Stimulated activated naive B cell treated with anti-CD40 and anti-IgM and Interleukin-4, amounts not matched to agents 10 μg/mL and 1 μg/mL and 100 μg/mL, for 72 hours (primary cell): ENCODE data around the gene MOXD1.
A peak's percentile ranks its signal among the peaks of the same experiment; 100 is the strongest.

Experiments used
- ATAC-seq, 2 donors: fragments of 150-1000 bp; cut with Tn5 transposase; replicated peaks; 2 replicates each; pipeline ENCODE4 v1.10.0; 2021; ENCODE audit warnings: moderate library complexity in 1 of 2
- DNase-seq: peaks from one replicate; pipeline ENCODE4 v3.0.0; 2021
- H3K27ac Mint-ChIP-seq: one replicate; pipeline ENCODE4 v1.8.0; 2022; ENCODE audit warnings: mild to moderate bottlenecking, mixed read lengths
- H3K27me3 Mint-ChIP-seq, 2 donors: one replicate each; pipeline ENCODE4 v1.8.0; 2022; ENCODE audit warnings: mixed read lengths in 2 of 2
- H3K36me3 Mint-ChIP-seq, 2 donors: one replicate each; pipeline ENCODE4 v1.8.0; 2022; ENCODE audit warnings: mixed read lengths in 2 of 2, mild to moderate bottlenecking in 1 of 2
- H3K4me1 Mint-ChIP-seq, 2 donors: one replicate each; pipeline ENCODE4 v1.8.0; 2022; ENCODE audit warnings: mixed read lengths in 2 of 2, mild to moderate bottlenecking in 1 of 2
- H3K4me3 Mint-ChIP-seq, 2 donors: one replicate each; pipeline ENCODE4 v1.8.0; 2022; ENCODE audit warnings: mild to moderate bottlenecking in 2 of 2, mixed read lengths in 2 of 2, moderate library complexity in 1 of 2
- H3K9me3 Mint-ChIP-seq, 2 donors: one replicate each; pipeline ENCODE4 v1.8.0; 2022; ENCODE audit warnings: mixed read lengths in 2 of 2, mild to moderate bottlenecking in 1 of 2

The MOXD1 gene

DNA sequence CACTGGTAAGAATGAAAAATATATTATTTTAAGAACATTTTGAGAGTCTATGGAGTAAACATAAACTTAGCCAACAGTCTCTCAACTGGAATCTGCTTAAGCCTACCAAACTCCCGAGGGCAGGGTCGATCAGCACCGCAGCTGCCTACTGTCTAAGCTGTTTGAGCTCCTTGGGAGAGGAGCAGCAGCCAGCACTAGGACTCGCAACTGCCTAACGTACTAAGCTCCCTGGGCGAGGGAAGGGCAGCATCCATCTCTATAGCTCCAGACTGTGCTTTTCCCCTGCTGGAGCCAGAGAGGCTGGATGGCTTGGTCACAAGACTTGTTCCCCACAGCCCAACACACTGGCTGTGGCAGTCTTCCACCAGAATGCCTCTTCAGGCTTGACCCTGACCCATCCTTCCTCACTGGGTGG is 96.4 kb downstream of the MOXD1 start:
- ATAC-seq (no peak), DNase-seq (no peak)
- Mint-ChIP-seq H3K27me3 (no peaks in the 10 kb centered on the region), H3K4me3 (no peak overlapping the region), H3K9me3 (peaks cover 25 to 41% of the 10 kb centered on the region in 2 donors), H3K27ac (no peak overlapping the region), H3K4me1 (peaks cover 0 to 2% of the 10 kb centered on the region in 2 donors), H3K36me3 (peaks cover 26 to 50% of the 10 kb centered on the region in 2 donors)

DNA sequence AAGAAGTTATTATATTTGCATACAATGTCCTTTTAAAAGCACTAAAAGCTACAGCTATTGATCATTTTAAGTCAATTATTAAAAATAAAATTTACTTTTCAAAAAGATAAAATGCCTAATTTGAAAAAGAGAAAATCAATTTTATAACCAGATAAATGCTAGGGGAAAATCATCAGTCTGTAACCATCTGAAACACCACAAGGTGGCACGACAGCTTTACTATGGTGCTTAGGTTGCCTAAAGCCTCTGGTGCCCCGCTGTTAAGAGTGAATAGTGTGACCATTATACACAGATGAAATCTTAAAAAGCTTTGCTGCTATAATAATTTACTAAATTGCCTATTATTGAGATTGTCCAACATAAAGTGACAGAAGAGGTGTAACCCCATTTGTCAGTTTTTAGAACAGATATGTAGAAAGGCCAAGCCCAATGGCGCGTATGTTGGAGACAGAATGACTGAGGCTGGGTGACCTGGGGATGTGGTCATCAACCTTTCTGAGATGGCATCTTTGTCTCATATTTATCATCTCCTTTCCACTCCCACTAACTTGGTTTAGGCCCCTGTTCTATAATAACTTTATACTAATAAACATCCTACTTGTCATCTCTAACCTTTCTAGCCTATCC is 100.8 kb downstream of the MOXD1 start:
- Mint-ChIP-seq H3K4me1 (peaks cover 1 to 5% of the 10 kb centered on the region in 2 donors), H3K27ac (no peak overlapping the region), H3K9me3 (peaks cover under 1 to 1% of the 10 kb centered on the region in 2 donors), H3K27me3 (no peaks in the 10 kb centered on the region), H3K4me3 (no peak overlapping the region), H3K36me3 (peaks cover 4 to 10% of the 10 kb centered on the region in 2 donors)
- ATAC-seq (peak; percentile 94 to 97), DNase-seq (peak; percentile 20)

DNA sequence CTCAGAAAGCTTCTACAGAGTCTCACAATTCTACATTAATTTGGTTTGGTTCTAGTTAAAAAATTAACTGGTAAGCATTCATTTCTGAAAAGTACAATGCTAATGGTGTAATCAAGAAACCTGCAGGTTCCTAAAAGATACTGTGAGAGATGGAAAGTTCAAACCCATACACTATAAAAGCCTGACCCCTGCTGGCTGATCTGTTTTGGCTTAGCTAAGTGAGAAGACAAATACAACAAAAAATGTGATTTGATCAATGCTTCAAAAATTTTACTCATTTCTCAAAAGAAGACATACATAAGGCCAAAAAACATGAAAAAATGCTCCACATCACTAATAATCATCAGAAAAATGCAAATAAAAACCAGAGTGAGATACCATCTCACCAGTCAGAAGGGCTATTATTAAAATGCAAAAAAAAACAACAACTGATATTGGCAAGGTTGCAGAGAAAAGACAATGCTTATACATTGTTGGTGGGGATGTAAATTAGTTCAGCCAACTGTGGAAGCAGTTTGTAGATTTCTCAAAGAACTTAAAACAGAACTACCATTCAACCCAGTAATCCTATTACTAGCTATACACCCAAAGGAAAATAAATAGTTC is 102.8 kb downstream of the MOXD1 start:
- H3K4me3 Mint-ChIP-seq = no peak overlapping the region
- peaks cover 0 to 1% of the 10 kb centered on the region in 2 donors for H3K9me3 Mint-ChIP-seq
- H3K36me3 Mint-ChIP-seq = peaks cover 3 to 8% of the 10 kb centered on the region in 2 donors
- H3K27ac Mint-ChIP-seq = no peak overlapping the region
- ATAC-seq = peak; percentile 71 to 73
- no peaks in the 10 kb centered on the region for H3K27me3 Mint-ChIP-seq
- DNase-seq = peak; percentile 29
- H3K4me1 Mint-ChIP-seq = peaks cover 1 to 5% of the 10 kb centered on the region in 2 donors

- H3K27me3 Mint-ChIP-seq = no peaks in the 10 kb centered on the region
- no peak overlapping the region for H3K27ac Mint-ChIP-seq
- no peak for ATAC-seq
- peaks cover 6 to 24% of the 10 kb centered on the region in 2 donors for H3K4me1 Mint-ChIP-seq
- no peak overlapping the region for H3K4me3 Mint-ChIP-seq
- no peak for DNase-seq
- no peaks in the 10 kb centered on the region for H3K9me3 Mint-ChIP-seq
- no peaks in the 10 kb centered on the region for H3K36me3 Mint-ChIP-seq
Observed at GRCh38 chr6:132289756-132290155, 111.5 kb downstream of the MOXD1 start.

DNA sequence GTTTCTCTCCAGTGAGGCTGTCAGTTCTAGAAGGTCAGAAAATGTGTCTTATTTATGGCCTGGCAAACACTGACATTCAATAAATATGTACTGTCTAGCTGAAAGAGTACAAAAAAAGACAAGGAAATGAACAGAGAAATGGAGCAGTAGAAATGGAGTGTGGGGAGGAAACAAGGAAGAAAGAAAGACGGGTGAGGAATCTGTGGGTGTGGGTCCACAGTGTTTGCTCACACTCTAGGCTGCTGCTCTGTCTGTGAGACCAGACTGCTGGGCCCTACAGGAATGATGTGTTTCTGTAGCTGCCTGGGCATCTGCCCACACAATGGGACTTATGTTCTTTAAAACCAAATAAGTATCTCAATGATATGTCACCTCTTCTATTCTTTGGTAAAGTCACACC is 114.2 kb downstream of the MOXD1 start:
- H3K9me3 Mint-ChIP-seq = no peaks in the 10 kb centered on the region
- H3K27ac Mint-ChIP-seq = no peak overlapping the region
- no peaks in the 10 kb centered on the region for H3K27me3 Mint-ChIP-seq
- no peak overlapping the region for H3K4me3 Mint-ChIP-seq
- DNase-seq (no peak), ATAC-seq (peak; percentile 18 to 23)
- peaks cover 6 to 24% of the 10 kb centered on the region in 2 donors for H3K4me1 Mint-ChIP-seq
- no peaks in the 10 kb centered on the region for H3K36me3 Mint-ChIP-seq

DNA sequence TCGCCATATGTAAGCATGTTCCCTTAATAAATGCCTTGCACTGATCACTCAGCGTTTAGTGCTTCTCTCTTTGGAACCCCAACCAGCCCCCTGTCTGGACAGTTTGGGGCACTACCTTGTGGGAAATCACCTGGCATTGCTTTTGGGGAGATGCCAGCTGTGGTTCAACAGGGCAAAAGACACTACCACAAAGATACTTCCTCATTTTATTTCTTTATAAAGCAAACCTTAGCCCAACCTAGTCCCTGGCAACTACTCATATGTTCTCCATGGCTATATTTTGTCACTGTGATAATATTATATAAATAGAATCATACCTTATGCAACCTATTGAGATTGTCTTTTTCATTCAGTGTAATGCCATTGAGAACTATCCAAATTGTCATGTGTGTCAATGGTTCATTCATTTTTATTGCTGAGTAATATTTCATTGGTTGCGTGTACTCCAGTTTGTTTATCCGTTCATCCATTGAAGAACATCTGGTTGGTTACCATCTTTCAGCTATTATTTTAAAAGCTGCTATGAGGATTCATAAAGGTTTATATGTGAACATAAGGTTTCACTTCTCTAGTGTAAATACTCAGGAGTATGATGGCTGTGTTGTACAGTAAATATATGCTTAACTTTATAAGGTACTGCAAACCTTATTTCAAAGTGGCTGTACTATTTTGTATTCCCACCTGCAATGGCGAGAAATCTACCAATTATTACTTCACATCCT is 114.8 kb downstream of the MOXD1 start:
- H3K27ac Mint-ChIP-seq = peak overlapping the region; percentile 72
- ATAC-seq (peak; percentile 92 to 94), DNase-seq (peak; percentile 68)
- peak overlapping the region; percentile 22 to 73 for H3K4me3 Mint-ChIP-seq
- no peaks in the 10 kb centered on the region for H3K27me3 Mint-ChIP-seq
- no peaks in the 10 kb centered on the region for H3K9me3 Mint-ChIP-seq
- H3K4me1 Mint-ChIP-seq = peaks cover 6 to 24% of the 10 kb centered on the region in 2 donors
- H3K36me3 Mint-ChIP-seq = no peaks in the 10 kb centered on the region

GRCh38 chr6:132285004-132285780 is 116.1 kb downstream of the MOXD1 start:
- H3K27ac Mint-ChIP-seq = no peak overlapping the region
- no peak for ATAC-seq

GRCh38 chr6:132282696-132283095 is 118.6 kb downstream of the MOXD1 start:
- DNase-seq (no peak), ATAC-seq (no peak)
- no peak overlapping the region for H3K27ac Mint-ChIP-seq
- peaks cover 6 to 21% of the 10 kb centered on the region in 2 donors for H3K4me1 Mint-ChIP-seq
- H3K4me3 Mint-ChIP-seq = no peak overlapping the region
- H3K27me3 Mint-ChIP-seq = no peaks in the 10 kb centered on the region
- no peaks in the 10 kb centered on the region for H3K9me3 Mint-ChIP-seq
- H3K36me3 Mint-ChIP-seq = no peaks in the 10 kb centered on the region

More at GRCh38 chr6:132285004-132285780, 116.1 kb downstream of the MOXD1 start:
- H3K9me3 Mint-ChIP-seq = no peaks in the 10 kb centered on the region
- DNase-seq = no peak
- no peaks in the 10 kb centered on the region for H3K27me3 Mint-ChIP-seq
- no peak overlapping the region for H3K4me3 Mint-ChIP-seq
- H3K36me3 Mint-ChIP-seq = no peaks in the 10 kb centered on the region
- H3K4me1 Mint-ChIP-seq = peaks cover 6 to 24% of the 10 kb centered on the region in 2 donors

GRCh38 chr6:132280436-132280835 is 120.8 kb downstream of the MOXD1 start:
- DNase-seq (no peak), ATAC-seq (no peak)
- H3K9me3 Mint-ChIP-seq = no peaks in the 10 kb centered on the region
- peaks cover 3 to 4% of the 10 kb centered on the region in 2 donors for H3K27me3 Mint-ChIP-seq
- no peaks in the 10 kb centered on the region for H3K36me3 Mint-ChIP-seq
- H3K4me1 Mint-ChIP-seq = peaks cover 0 to 1% of the 10 kb centered on the region in 2 donors
- no peak overlapping the region for H3K4me3 Mint-ChIP-seq
- no peak overlapping the region for H3K27ac Mint-ChIP-seq

DNA sequence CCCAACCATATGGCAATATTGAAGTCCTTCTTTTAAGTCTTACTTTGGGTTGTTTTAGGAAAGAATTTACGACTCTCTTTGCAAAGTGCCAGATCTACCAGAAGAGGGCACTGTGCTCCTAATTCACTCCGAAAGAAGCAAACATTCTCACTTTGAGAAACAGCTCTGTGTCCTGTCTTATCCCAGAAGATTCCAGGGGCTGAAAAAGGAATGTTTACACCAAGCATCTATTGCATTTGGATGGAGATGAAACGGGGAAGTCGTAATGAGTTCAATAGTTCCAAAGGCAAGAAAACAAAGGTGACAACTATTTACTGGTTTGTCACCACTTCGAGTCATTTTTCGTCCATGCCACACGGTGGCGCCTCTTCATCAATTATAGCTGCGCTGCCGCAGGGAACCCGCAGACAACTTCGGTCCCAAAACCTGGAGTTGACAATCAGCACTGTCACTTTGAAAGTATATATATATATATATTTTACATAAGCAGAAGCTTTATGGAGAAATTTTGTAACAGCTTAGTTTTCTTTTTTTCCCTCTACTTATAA is 121.6 kb downstream of the MOXD1 start:
- no peaks in the 10 kb centered on the region for H3K36me3 Mint-ChIP-seq
- peak; percentile 78 to 84 for ATAC-seq
- no peaks in the 10 kb centered on the region for H3K9me3 Mint-ChIP-seq
- H3K4me1 Mint-ChIP-seq = no peaks in the 10 kb centered on the region
- peaks cover 10 to 11% of the 10 kb centered on the region in 2 donors for H3K27me3 Mint-ChIP-seq
- peak overlapping the region; percentile 84 to 94 for H3K4me3 Mint-ChIP-seq
- H3K27ac Mint-ChIP-seq = peak overlapping the region; percentile 86
- DNase-seq = peak; percentile 65

GRCh38 chr6:132275066-132275970 is 126.0 kb downstream of the MOXD1 start:
- H3K27me3 Mint-ChIP-seq = peaks cover 10 to 11% of the 10 kb centered on the region in 2 donors
- H3K27ac Mint-ChIP-seq = no peak overlapping the region
- H3K36me3 Mint-ChIP-seq = no peaks in the 10 kb centered on the region
- no peak for ATAC-seq
- H3K4me3 Mint-ChIP-seq = no peak overlapping the region
- no peak for DNase-seq
- H3K9me3 Mint-ChIP-seq = no peaks in the 10 kb centered on the region
- peaks cover 9 to 11% of the 10 kb centered on the region in 2 donors for H3K4me1 Mint-ChIP-seq

DNA sequence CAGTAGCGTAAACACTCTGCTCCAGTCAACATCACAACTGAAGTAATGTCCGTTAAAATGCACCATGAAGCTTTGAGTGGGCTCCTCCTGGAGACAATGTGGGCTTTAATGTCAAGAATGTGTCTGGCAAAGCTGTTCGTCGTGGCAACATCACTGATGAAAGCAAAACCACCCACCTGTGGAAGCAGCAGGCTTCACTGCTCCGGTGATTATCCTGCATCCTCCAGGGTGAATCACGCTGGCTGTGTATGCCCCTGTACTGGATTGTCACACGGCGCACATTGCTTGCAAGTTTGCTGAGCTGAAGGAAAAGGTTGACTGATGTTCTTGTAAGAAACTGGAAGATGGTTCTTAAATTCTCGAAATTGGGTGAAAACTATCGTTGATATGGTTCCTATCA is 128.5 kb downstream of the MOXD1 start:
- H3K9me3 Mint-ChIP-seq = no peaks in the 10 kb centered on the region
- peaks cover 0 to 1% of the 10 kb centered on the region in 2 donors for H3K36me3 Mint-ChIP-seq
- H3K4me3 Mint-ChIP-seq = no peak overlapping the region
- H3K27ac Mint-ChIP-seq = no peak overlapping the region
- ATAC-seq (no peak), DNase-seq (no peak)
- H3K27me3 Mint-ChIP-seq = peaks cover 10 to 11% of the 10 kb centered on the region in 2 donors
- H3K4me1 Mint-ChIP-seq = peaks cover 12 to 22% of the 10 kb centered on the region in 2 donors
